Activated CD4-positive, CD25-positive, alpha-beta regulatory T cell treated with anti-CD3 and anti-CD28 coated beads, Interleukin-2, amount 50 U/mL, for 16 hours (primary cell): ENCODE measurements around the gene MARCOL.
"Not testable (repeated sequence)": the region's sequence is repeated elsewhere in the genome, so short reads cannot be mapped to it uniquely, and the experiment has no call there.

Experiments
- DNase-seq: peaks from one replicate; pipeline ENCODE4 v3.0.0-alpha.2; 2020; ENCODE audit warnings: low read depth, low spot score

MARCOL gene

GRCh38 chr5:148267962-148268361 is 29.6 kb downstream of the MARCOL start:
- no peak for DNase-seq

DNA sequence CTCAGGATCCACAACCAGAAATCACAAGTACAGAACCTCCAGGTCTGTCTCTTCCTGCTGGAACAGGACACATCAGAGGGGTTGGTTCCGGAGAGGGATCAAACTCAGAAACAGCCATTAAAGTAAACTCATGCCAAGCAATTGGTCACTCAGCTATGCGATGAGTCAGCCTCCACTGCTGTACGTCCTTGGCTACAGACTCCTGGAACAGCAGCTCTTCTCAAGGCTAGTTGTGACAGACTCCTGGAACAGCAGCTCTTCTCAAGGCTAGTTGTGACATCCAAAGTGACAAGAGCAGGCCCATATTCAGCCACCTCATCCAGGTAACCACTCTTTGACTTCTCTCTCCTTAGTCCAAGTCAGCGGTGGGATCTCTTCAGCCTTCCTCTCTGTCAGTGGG is 30.2 kb downstream of the MARCOL start, which contains the start of gene SPINK13:
SPINK13 (plus strand) TSS at position 229 of the 400 bp plus-strand sequence. CDS start 1,279 bp downstream, outside the sequence.
- no peak for DNase-seq

GRCh38 chr5:148275129-148275528 is 36.8 kb downstream of the MARCOL start:
- not testable (repeated sequence) for DNase-seq

DNA sequence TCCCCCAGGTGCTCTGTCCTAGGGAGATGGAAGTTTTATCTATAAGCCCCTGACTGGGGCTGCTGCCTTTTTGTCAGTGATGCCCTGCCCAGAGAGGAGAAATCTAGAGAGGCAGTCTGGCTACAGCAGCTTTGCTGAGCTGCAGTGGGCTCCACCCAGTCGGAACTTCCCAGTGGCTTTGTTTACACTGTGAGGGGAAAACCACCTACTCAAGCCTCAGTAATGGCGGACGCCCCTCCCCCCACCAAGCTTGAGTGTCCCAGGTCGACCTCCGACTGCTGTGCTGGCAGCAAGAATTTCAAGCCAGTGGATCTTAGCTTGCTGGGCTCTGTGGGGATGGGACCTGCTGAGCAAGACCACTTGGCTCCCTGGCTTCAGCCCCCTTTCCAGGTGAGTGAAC is 42.6 kb downstream of the MARCOL start:
- DNase-seq = not testable (repeated sequence)

DNA sequence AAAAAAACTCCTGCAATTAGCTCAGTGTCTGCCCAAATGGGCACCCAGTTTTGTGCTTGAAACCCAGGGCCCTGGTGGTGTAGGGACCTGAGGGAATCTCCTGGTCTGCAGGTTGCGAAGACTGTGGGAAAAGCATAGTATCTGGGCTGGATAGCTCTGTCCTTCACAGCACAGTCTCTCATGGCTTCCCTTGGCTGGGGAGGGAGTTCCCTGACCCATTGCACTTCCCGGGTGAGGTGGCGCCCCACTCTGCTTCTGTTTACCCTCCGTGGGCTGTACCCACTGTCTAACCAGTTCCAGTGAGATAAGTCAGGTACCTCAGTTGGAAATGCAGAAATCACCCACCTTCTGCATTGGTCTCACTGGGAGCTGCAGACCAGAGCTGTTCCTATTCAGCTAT is 43.0 kb downstream of the MARCOL start:
- DNase-seq = not testable (repeated sequence)

- no peak for DNase-seq
Measured at GRCh38 chr5:148290271-148291195, 52.2 kb downstream of the MARCOL start.
